ENCODE data around the gene ANKUB1. TPM values are rescaled to one million over a fixed set of nuclear protein-coding genes. Genes with fewer than 3 reads are reported as not detected.

The ANKUB1 gene
- total RNA-seq, 1 donor from 2014 or later = not detected

- H3K27me3 ChIP-seq = no peaks in the 10 kb centered on the region
- H3K27ac ChIP-seq = peak overlapping the region; percentile 17 to 21
- intact Hi-C loops (cut with DNase I) = no loop called here
- no peak for TF ChIP-seq CTCF (IDR thresholded peaks at IDR 0.05)
- DNase-seq (ENCODE audit: low spot score in 2 of 2) = no peak
- H3K4me3 ChIP-seq = no peak overlapping the region
- no peaks in the 10 kb centered on the region for H3K9me3 ChIP-seq
- peaks cover 0 to 6% of the 10 kb centered on the region in 2 donors for H3K4me1 ChIP-seq
- peaks cover 2 to 23% of the 10 kb centered on the region in 2 donors for H3K36me3 ChIP-seq
Observed at GRCh38 chr3:149736175-149736952, 56.0 kb downstream of the ANKUB1 start.

GRCh38 chr3:149732234-149732633 lies 60.1 kb downstream of the ANKUB1 start:
- no peak overlapping the region for H3K4me3 ChIP-seq
- no peak overlapping the region for H3K27ac ChIP-seq
- DNase-seq (ENCODE audit: low spot score in 2 of 2) = no peak
- no peaks in the 10 kb centered on the region for H3K36me3 ChIP-seq
- no peaks in the 10 kb centered on the region for H3K9me3 ChIP-seq
- no peak for TF ChIP-seq CTCF (IDR thresholded peaks at IDR 0.05)
- H3K27me3 ChIP-seq = no peaks in the 10 kb centered on the region
- H3K4me1 ChIP-seq = peaks cover 0 to 6% of the 10 kb centered on the region in 2 donors
- intact Hi-C loops (cut with DNase I) = no loop called here

- intact Hi-C loops (cut with DNase I) = no loop called here
- Histone ChIP-seq H3K36me3 (no peaks in the 10 kb centered on the region), H3K4me1 (no peaks in the 10 kb centered on the region), H3K9me3 (no peaks in the 10 kb centered on the region), H3K27ac (no peak overlapping the region), H3K27me3 (no peaks in the 10 kb centered on the region), H3K4me3 (no peak overlapping the region)
- no peak for DNase-seq (ENCODE audit: low spot score in 2 of 2)
- no peak for TF ChIP-seq CTCF (IDR thresholded peaks at IDR 0.05)
Observed at GRCh38 chr3:149727656-149728055, 64.7 kb downstream of the ANKUB1 start.

GRCh38 chr3:149726716-149727407 lies 65.5 kb downstream of the ANKUB1 start:
- no peaks in the 10 kb centered on the region for H3K27me3 ChIP-seq
- no peak for TF ChIP-seq CTCF (IDR thresholded peaks at IDR 0.05)
- no peak for DNase-seq (ENCODE audit: low spot score in 2 of 2)
- no peak overlapping the region for H3K27ac ChIP-seq
- no peak overlapping the region for H3K4me3 ChIP-seq
- intact Hi-C loops (cut with DNase I) = no loop called here
- no peaks in the 10 kb centered on the region for H3K4me1 ChIP-seq
- no peaks in the 10 kb centered on the region for H3K36me3 ChIP-seq
- peaks cover 0 to 7% of the 10 kb centered on the region in 2 donors for H3K9me3 ChIP-seq

- peaks cover 0 to 19% of the 10 kb centered on the region in 2 donors for H3K9me3 ChIP-seq
- no peaks in the 10 kb centered on the region for H3K36me3 ChIP-seq
- no peaks in the 10 kb centered on the region for H3K4me1 ChIP-seq
- no peaks in the 10 kb centered on the region for H3K27me3 ChIP-seq
- no peak overlapping the region for H3K27ac ChIP-seq
- intact Hi-C loops (cut with DNase I) = no loop called here
- no peak for DNase-seq (ENCODE audit: low spot score in 2 of 2)
- H3K4me3 ChIP-seq = no peak overlapping the region
- no peak for TF ChIP-seq CTCF (IDR thresholded peaks at IDR 0.05)
Observed at GRCh38 chr3:149723781-149724180, 68.6 kb downstream of the ANKUB1 start.

All from ascending aorta (tissue), 2 donors.